ENCODE results near the gene TUBA1A.
"Not testable (repeated sequence)": the region's sequence is repeated elsewhere in the genome, so short reads cannot be mapped to it uniquely, and the experiment has no call there.

TUBA1A gene

GRCh38 chr12:49212572-49212971 lies 23.7 kb upstream of the TUBA1A start (continued):
- TF ChIP-seq INSM2 (tag by site-specific recombination; IDR thresholded peaks at IDR 0.05): no peak
- TF ChIP-seq ZSCAN18 (tag by site-specific recombination; IDR thresholded peaks at IDR 0.05): no peak
- no peak for TF ChIP-seq ZBTB44 (tag by site-specific recombination; IDR thresholded peaks at IDR 0.05)
- no peak for TF ChIP-seq KLF8 (tag by site-specific recombination; IDR thresholded peaks at IDR 0.05)
- TF ChIP-seq ZBTB21 (tag by site-specific recombination; IDR thresholded peaks at IDR 0.05): no peak
- peak; percentile 33 for TF ChIP-seq ZNF335 (tag by site-specific recombination; conservative IDR thresholded peaks at IDR 0.05)
- TF ChIP-seq, protein P1, sequence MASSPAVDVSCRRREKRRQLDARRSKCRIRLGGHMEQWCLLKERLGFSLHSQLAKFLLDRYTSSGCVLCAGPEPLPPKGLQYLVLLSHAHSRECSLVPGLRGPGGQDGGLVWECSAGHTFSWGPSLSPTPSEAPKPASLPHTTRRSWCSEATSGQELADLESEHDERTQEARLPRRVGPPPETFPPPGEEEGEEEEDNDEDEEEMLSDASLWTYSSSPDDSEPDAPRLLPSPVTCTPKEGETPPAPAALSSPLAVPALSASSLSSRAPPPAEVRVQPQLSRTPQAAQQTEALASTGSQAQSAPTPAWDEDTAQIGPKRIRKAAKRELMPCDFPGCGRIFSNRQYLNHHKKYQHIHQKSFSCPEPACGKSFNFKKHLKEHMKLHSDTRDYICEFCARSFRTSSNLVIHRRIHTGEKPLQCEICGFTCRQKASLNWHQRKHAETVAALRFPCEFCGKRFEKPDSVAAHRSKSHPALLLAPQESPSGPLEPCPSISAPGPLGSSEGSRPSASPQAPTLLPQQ (tag by site-specific recombination; IDR thresholded peaks at IDR 0.05): peak; percentile 91

GRCh38 chr12:49210703-49211102 lies 21.8 kb upstream of the TUBA1A start:
- POLR2A ChIA-PET; H3K36me3 ChIP-seq (ENCODE audit: control insufficient read depth in 2 of 2, insufficient read depth in 1 of 2, low read length in 2 of 2): not testable (repeated sequence)
- CTCF ChIA-PET: interaction anchor here (0.6 kb wide), 1 partner anchor 218 kb away, joined by 3 read pairs; no protein-coding TSS in a partner anchor

GRCh38 chr12:49208676-49209075 lies 19.8 kb upstream of the TUBA1A start:
- Histone ChIP-seq H3K9me3 (ENCODE audit: control insufficient read depth, insufficient read depth, low read depth, low read length) (no peaks in the 10 kb centered on the region), H3K4me3 (ENCODE audit: low read depth, low read length) (no peak overlapping the region), H3K27ac (ENCODE audit: extremely low read depth, low read depth, low read length) (no peak overlapping the region), H3K4me1 (ENCODE audit: control insufficient read depth, insufficient read depth, low read length) (no peaks in the 10 kb centered on the region), H3K36me3 (ENCODE audit: control insufficient read depth in 2 of 2, insufficient read depth in 1 of 2, low read length in 2 of 2) (no peaks in the 10 kb centered on the region)
- ChIA-PET CTCF (interaction anchor here (0.7 kb wide), 1 partner anchor 80 kb away, joined by 4 read pairs; no protein-coding TSS in a partner anchor), POLR2A (interaction anchor here (1.1 to 1.4 kb wide), 2 partner anchors 20 to 78 kb away, joined by 4 to 6 read pairs; partner anchors contain the start of genes TUBA1A and TUBA1B)
- no peak for TF ChIP-seq ZNF121 (tag by site-specific recombination; IDR thresholded peaks at IDR 0.05)
- no peak for TF ChIP-seq ZBTB17 (tag by site-specific recombination; IDR thresholded peaks at IDR 0.05)
- no peak for TF ChIP-seq MZF1 (tag by site-specific recombination; IDR thresholded peaks at IDR 0.05; ENCODE audit: borderline replicate concordance)
- TF ChIP-seq ZNF521 (tag by site-specific recombination; IDR thresholded peaks at IDR 0.05): no peak
- TF ChIP-seq ZNF335 (tag by site-specific recombination; conservative IDR thresholded peaks at IDR 0.05): no peak
- TF ChIP-seq ZNF560 (tag by site-specific recombination; IDR thresholded peaks at IDR 0.05; ENCODE audit: borderline replicate concordance): no peak
- no peak for TF ChIP-seq ZBTB8A (tag by site-specific recombination; IDR thresholded peaks at IDR 0.05)
- no peak for TF ChIP-seq MEIS1 (CRISPR knock-in tag; IDR thresholded peaks at IDR 0.05; ENCODE audit: borderline replicate concordance)
- no peak for TF ChIP-seq ZIC2 (tag by site-specific recombination; IDR thresholded peaks at IDR 0.05)
- TF ChIP-seq ZFHX2 (tag by site-specific recombination; conservative IDR thresholded peaks at IDR 0.05): no peak
- no peak for TF ChIP-seq ZSCAN18 (tag by site-specific recombination; IDR thresholded peaks at IDR 0.05)
- no peak for TF ChIP-seq ZXDB (tag by site-specific recombination; IDR thresholded peaks at IDR 0.05)
- no peak for TF ChIP-seq ZNF18 (tag by site-specific recombination; IDR thresholded peaks at IDR 0.05)
- no peak for TF ChIP-seq ZNF510 (tag by site-specific recombination; IDR thresholded peaks at IDR 0.05; ENCODE audit: insufficient replicate concordance)

More at GRCh38 chr12:49210703-49211102, 21.8 kb upstream of the TUBA1A start:
- TF ChIP-seq, protein P1 (tag by site-specific recombination; IDR thresholded peaks at IDR 0.05): peak; percentile 89
- peak; percentile 87 for TF ChIP-seq ZFP69B (tag by site-specific recombination; IDR thresholded peaks at IDR 0.05)
- H3K27ac ChIP-seq (ENCODE audit: extremely low read depth, low read depth, low read length); H3K4me1 ChIP-seq (ENCODE audit: control insufficient read depth, insufficient read depth, low read length); H3K9me3 ChIP-seq (ENCODE audit: control insufficient read depth, insufficient read depth, low read depth, low read length); H3K4me3 ChIP-seq (ENCODE audit: low read depth, low read length): not testable (repeated sequence)
